Osteocyte (in vitro differentiated cells): ENCODE measurements around the gene TRIM33. TPM values are rescaled to one million over a fixed set of nuclear protein-coding genes. Genes with fewer than 3 reads are reported as not detected.

ENCODE experiments used
- DNase-seq: peaks from one replicate; pipeline ENCODE4 v3.0.0; 2021; ENCODE audit warnings: mixed read lengths; ENCODE audit not compliant: unreplicated experiment; ENCODE audit errors: extremely low spot score
- H3K27ac Mint-ChIP-seq: one replicate; pipeline ENCODE4 v1.8.0; 2021; ENCODE audit warnings: mild to moderate bottlenecking, mixed read lengths; ENCODE audit not compliant: unreplicated experiment
- H3K27me3 Mint-ChIP-seq: one replicate; pipeline ENCODE4 v1.8.0; 2021; ENCODE audit warnings: mixed read lengths; ENCODE audit not compliant: unreplicated experiment
- H3K36me3 Mint-ChIP-seq: one replicate; pipeline ENCODE4 v1.8.0; 2021; ENCODE audit warnings: mixed read lengths; ENCODE audit not compliant: unreplicated experiment
- H3K4me1 Mint-ChIP-seq: one replicate; pipeline ENCODE4 v1.8.0; 2021; ENCODE audit warnings: mixed read lengths; ENCODE audit not compliant: unreplicated experiment
- H3K4me3 Mint-ChIP-seq: one replicate; pipeline ENCODE4 v1.8.0; 2021; ENCODE audit warnings: mild to moderate bottlenecking, moderate library complexity, mixed read lengths; ENCODE audit not compliant: unreplicated experiment
- H3K9me3 Mint-ChIP-seq: one replicate; pipeline ENCODE4 v1.8.0; 2021; ENCODE audit warnings: mixed read lengths; ENCODE audit not compliant: unreplicated experiment
- total RNA-seq: library from RNA; stranded (reverse); gene quantifications from 2 replicates; pipeline ENCODE4 v1.2.1, GENCODE V29; 2021
- TF ChIP-seq, protein P1 (sequence below): fragments of 200-600 bp; sonication (generic); IDR thresholded peaks from 2 replicates; pipeline ENCODE4 v1.5.0; 2021; ENCODE audit warnings: antibody characterized with exemption, mild to moderate bottlenecking, moderate library complexity

Gene TRIM33
- total RNA-seq, 1 donor from 2014 or later = 32.2 TPM

- Mint-ChIP-seq H3K4me3 (no peak overlapping the region), H3K27ac (no peak overlapping the region), H3K9me3 (peaks cover 5% of the 10 kb centered on the region), H3K27me3 (peaks cover 8% of the 10 kb centered on the region), H3K36me3 (no peaks in the 10 kb centered on the region), H3K4me1 (no peaks in the 10 kb centered on the region)
- no peak for DNase-seq
- TF ChIP-seq, protein P1, sequence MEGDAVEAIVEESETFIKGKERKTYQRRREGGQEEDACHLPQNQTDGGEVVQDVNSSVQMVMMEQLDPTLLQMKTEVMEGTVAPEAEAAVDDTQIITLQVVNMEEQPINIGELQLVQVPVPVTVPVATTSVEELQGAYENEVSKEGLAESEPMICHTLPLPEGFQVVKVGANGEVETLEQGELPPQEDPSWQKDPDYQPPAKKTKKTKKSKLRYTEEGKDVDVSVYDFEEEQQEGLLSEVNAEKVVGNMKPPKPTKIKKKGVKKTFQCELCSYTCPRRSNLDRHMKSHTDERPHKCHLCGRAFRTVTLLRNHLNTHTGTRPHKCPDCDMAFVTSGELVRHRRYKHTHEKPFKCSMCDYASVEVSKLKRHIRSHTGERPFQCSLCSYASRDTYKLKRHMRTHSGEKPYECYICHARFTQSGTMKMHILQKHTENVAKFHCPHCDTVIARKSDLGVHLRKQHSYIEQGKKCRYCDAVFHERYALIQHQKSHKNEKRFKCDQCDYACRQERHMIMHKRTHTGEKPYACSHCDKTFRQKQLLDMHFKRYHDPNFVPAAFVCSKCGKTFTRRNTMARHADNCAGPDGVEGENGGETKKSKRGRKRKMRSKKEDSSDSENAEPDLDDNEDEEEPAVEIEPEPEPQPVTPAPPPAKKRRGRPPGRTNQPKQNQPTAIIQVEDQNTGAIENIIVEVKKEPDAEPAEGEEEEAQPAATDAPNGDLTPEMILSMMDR = no peak
Measured at GRCh38 chr1:114359791-114360190, 151.2 kb downstream of the TRIM33 start.

- Mint-ChIP-seq H3K27me3 (peaks cover 13% of the 10 kb centered on the region), H3K27ac (no peak overlapping the region), H3K9me3 (no peaks in the 10 kb centered on the region), H3K4me3 (no peak overlapping the region), H3K36me3 (no peaks in the 10 kb centered on the region), H3K4me1 (no peaks in the 10 kb centered on the region)
- DNase-seq = no peak
- TF ChIP-seq, protein P1 = no peak
Measured at GRCh38 chr1:114355240-114355639, 155.8 kb downstream of the TRIM33 start.

DNA sequence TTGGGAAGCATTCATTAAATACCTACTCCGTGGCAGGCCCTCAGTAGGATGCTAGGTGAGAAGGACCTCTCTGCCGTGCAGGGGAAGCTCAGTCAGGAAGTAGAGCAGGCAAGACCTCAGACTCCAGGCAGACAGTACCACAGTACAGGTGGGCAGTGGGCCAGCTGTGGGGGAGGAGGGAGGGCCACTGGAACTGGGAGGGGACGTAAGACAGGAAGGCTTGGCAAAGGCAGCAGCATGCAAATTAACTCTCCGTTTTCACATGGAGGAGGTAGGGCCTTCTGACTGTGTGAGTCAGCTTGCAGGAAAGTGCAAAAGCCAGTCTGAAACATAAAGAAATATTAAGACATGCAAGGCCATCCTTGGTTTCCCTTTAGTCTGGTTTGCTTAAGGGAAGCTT is 157.7 kb downstream of the TRIM33 start:
- peaks cover 16% of the 10 kb centered on the region for H3K27me3 Mint-ChIP-seq
- H3K4me1 Mint-ChIP-seq = no peaks in the 10 kb centered on the region
- no peaks in the 10 kb centered on the region for H3K9me3 Mint-ChIP-seq
- peak; percentile 77 for DNase-seq
- TF ChIP-seq, protein P1 = no peak
- no peaks in the 10 kb centered on the region for H3K36me3 Mint-ChIP-seq
- no peak overlapping the region for H3K4me3 Mint-ChIP-seq
- no peak overlapping the region for H3K27ac Mint-ChIP-seq

- Mint-ChIP-seq H3K36me3 (no peaks in the 10 kb centered on the region), H3K4me1 (no peaks in the 10 kb centered on the region), H3K4me3 (no peak overlapping the region), H3K27ac (no peak overlapping the region), H3K27me3 (peaks cover 16% of the 10 kb centered on the region), H3K9me3 (no peaks in the 10 kb centered on the region)
- peak; percentile 68 for DNase-seq
- TF ChIP-seq, protein P1 = no peak
Measured at GRCh38 chr1:114352797-114353196, 158.2 kb downstream of the TRIM33 start.

DNA sequence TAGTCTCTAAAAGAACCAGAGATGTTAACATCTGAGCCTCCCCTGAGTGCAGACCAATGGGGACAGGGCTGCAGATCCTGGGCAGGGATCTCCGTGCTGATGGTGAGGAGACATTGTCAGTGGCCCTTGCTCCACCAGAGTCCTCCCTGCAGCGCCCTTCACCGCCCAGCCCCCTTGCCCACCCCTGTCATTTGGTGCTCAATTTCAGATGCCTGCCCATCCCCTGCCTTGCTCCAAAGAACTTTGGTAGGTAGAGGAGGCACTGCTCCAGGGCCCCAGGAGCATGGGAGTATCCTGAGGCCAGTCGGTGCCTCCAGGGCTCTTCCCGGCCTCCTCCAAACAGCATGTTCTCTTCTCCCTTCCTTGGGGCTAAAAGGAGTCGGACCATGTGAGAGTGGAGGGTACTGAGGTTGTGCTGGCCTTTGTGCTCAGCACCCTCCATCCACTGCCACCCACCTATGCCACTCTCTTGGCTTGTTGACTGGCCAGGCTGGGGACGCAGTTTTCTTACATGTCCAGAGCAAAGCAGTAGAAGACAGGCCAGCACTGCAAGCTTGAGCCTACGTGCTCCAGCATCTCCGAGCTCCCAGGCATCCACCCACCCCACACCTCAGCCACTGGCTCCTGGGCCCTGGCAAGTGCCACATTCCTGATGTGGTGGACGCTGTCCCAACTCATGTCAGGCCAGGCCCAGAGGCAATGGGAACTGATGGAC is 160.1 kb downstream of the TRIM33 start:
- Mint-ChIP-seq H3K27me3 (peaks cover 16% of the 10 kb centered on the region), H3K4me3 (no peak overlapping the region), H3K36me3 (no peaks in the 10 kb centered on the region), H3K27ac (no peak overlapping the region), H3K9me3 (no peaks in the 10 kb centered on the region), H3K4me1 (peaks cover 4% of the 10 kb centered on the region)
- TF ChIP-seq, protein P1 = no peak
- peak; percentile 80 for DNase-seq
